Measurements from ENCODE around the gene S1PR5.

Gene S1PR5

DNA sequence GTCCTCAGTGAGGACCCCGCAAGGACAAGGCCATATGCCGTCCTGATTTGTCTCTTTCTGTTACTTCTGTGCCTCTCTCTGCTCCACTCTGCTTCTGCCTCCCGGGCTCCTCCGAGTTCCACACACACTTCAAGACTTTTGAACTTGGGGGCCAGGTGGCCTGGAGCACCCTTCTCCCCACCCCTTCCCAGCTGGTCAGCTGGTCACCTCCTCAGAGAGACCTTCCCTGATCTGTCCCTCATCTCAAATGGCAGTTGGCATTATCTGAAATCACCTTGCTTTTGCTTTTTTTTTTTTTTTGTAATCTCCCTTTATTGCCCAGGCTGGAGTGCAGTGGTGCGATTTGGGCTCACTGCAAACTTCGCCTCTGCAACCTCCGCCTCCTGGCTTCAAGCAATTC, 2.2 kb upstream of the S1PR5 start:
- no peak for DNase-seq (ENCODE audit: extremely low read depth, low read depth)
- TF ChIP-seq, protein P1, sequence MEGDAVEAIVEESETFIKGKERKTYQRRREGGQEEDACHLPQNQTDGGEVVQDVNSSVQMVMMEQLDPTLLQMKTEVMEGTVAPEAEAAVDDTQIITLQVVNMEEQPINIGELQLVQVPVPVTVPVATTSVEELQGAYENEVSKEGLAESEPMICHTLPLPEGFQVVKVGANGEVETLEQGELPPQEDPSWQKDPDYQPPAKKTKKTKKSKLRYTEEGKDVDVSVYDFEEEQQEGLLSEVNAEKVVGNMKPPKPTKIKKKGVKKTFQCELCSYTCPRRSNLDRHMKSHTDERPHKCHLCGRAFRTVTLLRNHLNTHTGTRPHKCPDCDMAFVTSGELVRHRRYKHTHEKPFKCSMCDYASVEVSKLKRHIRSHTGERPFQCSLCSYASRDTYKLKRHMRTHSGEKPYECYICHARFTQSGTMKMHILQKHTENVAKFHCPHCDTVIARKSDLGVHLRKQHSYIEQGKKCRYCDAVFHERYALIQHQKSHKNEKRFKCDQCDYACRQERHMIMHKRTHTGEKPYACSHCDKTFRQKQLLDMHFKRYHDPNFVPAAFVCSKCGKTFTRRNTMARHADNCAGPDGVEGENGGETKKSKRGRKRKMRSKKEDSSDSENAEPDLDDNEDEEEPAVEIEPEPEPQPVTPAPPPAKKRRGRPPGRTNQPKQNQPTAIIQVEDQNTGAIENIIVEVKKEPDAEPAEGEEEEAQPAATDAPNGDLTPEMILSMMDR (IDR thresholded peaks at IDR 0.05; ENCODE audit: low read depth, low read length), result no peak

DNA sequence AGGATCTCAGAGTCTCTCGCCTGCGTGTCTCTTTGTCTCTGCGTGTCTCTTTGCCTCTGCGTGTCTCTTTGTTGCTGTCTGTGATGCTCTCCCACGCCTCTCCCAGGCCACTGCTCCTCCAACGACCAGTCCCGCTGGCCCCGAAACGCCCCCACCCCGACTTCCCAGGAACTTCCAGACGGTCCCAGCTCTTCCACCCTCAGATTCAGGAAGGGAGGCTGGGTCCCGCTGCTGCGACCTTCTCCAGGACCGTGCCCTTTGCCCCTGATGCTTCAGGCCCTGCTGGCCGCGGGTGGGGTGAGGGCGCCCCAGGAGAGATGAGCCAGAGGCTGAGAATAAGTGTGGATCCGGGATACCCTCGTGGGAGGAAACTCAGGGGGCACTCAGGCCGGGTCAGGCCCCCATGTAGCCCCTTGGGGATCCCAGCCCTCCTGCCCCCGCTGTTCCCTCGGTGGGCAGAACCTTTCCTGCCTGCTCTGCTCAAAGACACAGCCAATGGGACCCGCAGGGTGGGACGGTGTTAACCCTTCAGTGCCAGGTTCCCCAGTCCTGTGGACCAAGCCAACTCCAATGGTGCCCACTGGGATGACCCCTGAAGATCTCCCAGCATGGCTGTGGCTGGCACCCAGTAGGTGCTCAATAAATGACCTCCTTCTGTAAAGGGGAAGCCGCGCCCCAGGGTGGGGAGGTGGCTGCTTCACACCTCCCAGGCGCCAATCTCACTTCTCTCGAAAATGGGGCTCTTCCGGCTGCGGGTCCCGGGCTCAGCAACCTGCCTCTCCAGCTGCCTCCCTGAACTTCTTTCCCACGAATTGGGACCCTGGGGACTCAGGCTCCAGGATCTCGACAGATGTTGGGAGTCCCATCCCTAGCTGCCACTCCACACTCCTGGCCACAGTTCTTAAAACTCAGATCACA, 1.5 kb upstream of the S1PR5 start:
- DNase-seq (ENCODE audit: extremely low read depth, low read depth), result no peak

DNA sequence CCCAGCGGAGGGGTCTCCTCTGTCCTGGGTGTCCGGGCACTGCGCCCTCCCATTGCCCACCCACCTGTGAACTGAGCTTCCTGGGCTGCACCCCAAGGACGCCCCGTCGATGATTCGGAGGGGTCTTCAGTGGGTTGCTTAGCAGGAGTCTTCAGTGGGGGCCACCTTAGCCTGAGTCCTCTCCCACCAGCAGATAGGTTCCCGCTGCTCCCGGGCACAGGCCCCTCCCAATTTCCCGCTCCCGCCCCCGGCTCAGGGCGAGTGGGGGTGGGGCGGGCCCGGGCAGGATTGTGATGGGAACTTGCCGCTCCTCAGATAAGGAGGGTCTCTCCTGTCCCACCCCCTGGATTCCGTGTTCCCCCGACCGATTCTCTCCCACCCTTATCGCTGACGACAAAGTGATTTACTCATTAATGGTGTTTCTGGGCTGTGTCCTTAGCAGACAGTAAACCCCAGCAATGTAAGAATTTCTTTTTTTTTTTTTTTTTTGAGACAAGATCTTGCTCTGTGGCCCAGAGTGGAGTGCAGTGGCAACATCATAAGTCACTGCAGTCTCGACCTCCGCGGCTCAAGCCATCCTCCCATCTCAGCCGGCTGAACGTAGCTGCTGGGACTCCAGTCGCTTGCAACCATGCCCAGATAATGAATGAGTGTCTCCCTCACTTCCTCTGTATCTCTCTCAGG, 655 bp upstream of the S1PR5 start:
- TF ChIP-seq, protein P1 (IDR thresholded peaks at IDR 0.05; ENCODE audit: low read depth, low read length), result no peak
- DNase-seq (ENCODE audit: extremely low read depth, low read depth), result no peak

More for the DNA sequence above, 1.5 kb upstream of the S1PR5 start:
- TF ChIP-seq, protein P1 (IDR thresholded peaks at IDR 0.05; ENCODE audit: low read depth, low read length), result no peak

DNA sequence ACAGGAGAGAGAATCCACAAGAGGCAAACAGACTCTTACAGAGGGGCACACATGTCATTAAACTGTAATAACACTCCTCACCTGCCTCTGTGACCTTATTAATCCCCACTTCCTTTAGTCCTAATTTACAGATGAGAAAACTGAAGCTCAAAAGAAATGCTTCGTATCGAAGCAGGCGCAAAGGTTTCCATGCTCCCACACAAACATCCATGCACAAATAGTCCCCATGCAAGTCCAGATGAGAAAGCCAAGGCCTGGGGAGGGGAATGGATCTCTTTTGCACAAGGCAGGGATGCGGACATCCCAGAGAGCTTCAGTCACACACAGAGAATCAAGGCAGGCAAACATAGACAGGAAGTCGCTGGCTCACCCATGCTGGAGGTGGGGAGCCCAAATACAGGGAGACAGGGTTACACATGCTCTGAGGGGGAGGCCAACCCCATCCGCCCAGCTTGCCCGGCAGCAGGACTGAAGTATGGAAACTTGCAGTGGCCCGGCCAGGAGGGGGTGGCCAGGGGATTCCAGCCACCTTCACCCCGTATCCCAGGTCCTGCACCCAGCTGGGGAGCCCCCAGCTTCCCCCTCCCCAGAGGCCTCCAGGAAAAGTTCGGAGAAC, 468 bp downstream of the S1PR5 start:
- DNase-seq (ENCODE audit: extremely low read depth, low read depth), result no peak
- TF ChIP-seq, protein P1 (IDR thresholded peaks at IDR 0.05; ENCODE audit: low read depth, low read length), result no peak

DNA sequence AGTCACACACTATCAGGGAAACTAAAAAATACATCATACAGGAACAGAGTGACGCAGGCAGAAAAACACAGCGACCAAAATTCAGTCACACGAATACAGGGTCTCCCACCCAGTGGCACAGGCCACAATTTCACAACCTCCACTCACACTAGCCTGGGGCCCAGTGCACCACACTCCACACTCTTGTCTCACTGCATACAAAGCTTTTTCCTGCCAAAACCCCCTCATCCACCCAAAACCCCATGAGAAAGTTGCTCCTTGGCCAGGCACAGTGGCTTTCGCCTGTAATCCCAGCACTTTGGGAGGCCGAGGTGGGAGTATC, 1.2 kb downstream of the S1PR5 start:
- no peak for DNase-seq (ENCODE audit: extremely low read depth, low read depth)
- TF ChIP-seq, protein P1 (IDR thresholded peaks at IDR 0.05; ENCODE audit: low read depth, low read length), result no peak

DNA sequence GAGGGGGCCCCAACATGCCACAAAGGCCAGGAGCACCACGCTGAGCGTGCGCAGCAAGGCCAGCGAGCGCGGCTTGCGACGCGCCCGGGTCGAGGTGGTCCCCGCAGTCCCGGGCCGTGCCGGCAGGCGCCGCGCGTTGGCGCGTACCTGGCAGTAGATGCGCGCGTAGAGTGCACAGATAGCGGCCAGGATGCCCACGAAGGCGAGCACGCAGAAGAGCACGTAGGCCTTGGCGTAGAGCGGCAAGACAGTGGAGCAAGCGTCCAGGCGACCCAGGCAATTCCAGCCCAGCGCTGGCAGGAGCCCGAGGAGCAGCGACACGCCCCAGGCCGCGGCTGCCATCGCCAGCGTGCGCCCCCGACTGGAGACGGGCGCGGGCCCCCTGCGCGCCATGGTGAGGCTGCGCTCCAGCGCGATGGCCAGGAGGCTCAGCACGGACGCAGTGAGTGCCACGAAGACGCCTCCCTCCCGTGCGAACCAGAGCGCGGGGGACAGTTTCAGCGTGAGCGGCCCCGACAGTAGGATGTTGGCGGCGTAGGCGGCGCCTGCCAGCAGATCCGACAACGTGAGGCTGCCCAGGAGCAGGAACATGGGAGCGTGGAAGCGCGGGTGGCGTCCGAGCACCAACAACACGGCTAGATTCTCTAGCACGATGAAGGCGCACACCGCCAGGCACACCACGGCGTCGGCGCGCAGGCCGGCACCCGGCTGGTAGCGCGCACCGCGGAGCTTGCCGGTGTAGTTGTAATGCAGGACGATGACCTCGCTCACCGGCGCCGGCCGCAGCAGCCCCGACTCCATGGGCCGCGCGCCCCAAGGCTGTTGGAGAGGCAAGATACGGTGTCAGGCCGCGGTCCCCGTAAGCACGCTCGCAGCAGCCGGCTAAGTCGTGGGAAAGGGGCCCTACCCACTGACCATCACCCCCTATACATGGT, 2.8 kb downstream of the S1PR5 start:
- TF ChIP-seq, protein P1 (IDR thresholded peaks at IDR 0.05; ENCODE audit: low read depth, low read length), result no peak
- DNase-seq (ENCODE audit: extremely low read depth, low read depth), result no peak

All from AG09319 (cell line).